Karpas-422 (cell line): ENCODE measurements around the gene DFFA. TPM values are rescaled to one million over a fixed set of nuclear protein-coding genes. Genes with fewer than 3 reads are reported as not detected.

Experiments used
- DNase-seq: peaks from one replicate; pipeline ENCODE4 v3.0.0-alpha.2; 2015
- H2AFZ ChIP-seq: fragments of 200-600 bp; sonication (generic); 2 replicates; pipeline ENCODE4 v1.6.1; 2014; ENCODE audit warnings: antibody characterized with exemption, low read length, mixed read lengths
- H3K27ac ChIP-seq: fragments of 200-600 bp; sonication (generic); 2 replicates; pipeline ENCODE4 v1.5.1; 2014; ENCODE audit warnings: mild to moderate bottlenecking, low read length, moderate library complexity
- H3K27me3 ChIP-seq: fragments of 200-600 bp; sonication (generic); 2 replicates; pipeline ENCODE4 v1.6.1; 2014; ENCODE audit warnings: low read length, mixed read lengths
- H3K36me3 ChIP-seq: fragments of 200-600 bp; sonication (generic); 2 replicates; pipeline ENCODE4 v1.6.1; 2014; ENCODE audit warnings: low read length, mixed read lengths; ENCODE audit not compliant: insufficient read depth
- H3K4me1 ChIP-seq: fragments of 200-600 bp; sonication (generic); 2 replicates; pipeline ENCODE4 v1.6.1; 2014; ENCODE audit warnings: mild to moderate bottlenecking, low read length, mixed read lengths
- H3K4me2 ChIP-seq: fragments of 200-600 bp; sonication (generic); 2 replicates; pipeline ENCODE4 v1.6.1; 2014; ENCODE audit warnings: low read length, low read depth, mild to moderate bottlenecking; ENCODE audit not compliant: poor library complexity, severe bottlenecking
- H3K4me3 ChIP-seq: fragments of 200-600 bp; sonication (generic); 2 replicates; pipeline ENCODE4 v1.5.1; 2014; ENCODE audit warnings: mild to moderate bottlenecking, antibody characterized with exemption, low read length, mixed read lengths
- H3K79me2 ChIP-seq: fragments of 200-600 bp; sonication (generic); 2 replicates; pipeline ENCODE4 v1.6.1; 2014; ENCODE audit warnings: mild to moderate bottlenecking, low read length, mixed read lengths
- H3K9ac ChIP-seq: fragments of 200-600 bp; sonication (generic); 2 replicates; pipeline ENCODE4 v1.6.0; 2014; ENCODE audit warnings: low read length
- H3K9me2 ChIP-seq: fragments of 200-600 bp; sonication (generic), shearing (Covaris generic); replicated peaks from 2 replicates; pipeline ENCODE4 v1.6.0; 2014; ENCODE audit warnings: mild to moderate bottlenecking, low read length, moderate library complexity; ENCODE audit not compliant: insufficient read depth
- H3K9me3 ChIP-seq: fragments of 300-700, 200-600 bp; sonication (generic); 2 replicates; pipeline ENCODE4 v1.6.1; 2014; ENCODE audit warnings: low read length, mixed read lengths
- H4K20me1 ChIP-seq: fragments of 200-600 bp; sonication (generic); 2 replicates; pipeline ENCODE4 v1.6.1; 2014; ENCODE audit warnings: mild to moderate bottlenecking, antibody characterized with exemption, low read length, low read depth; ENCODE audit not compliant: insufficient read depth
- total RNA-seq: library from RNA; depleted of rRNA; stranded (reverse); fragments of >200 nt; shearing (Covaris generic); gene quantifications from 2 replicates; pipeline ENCODE4 v1.2.3, GENCODE V29; 2014; ENCODE audit warnings: low replicate concordance; rRNA removed

DFFA gene
- total RNA-seq, result 42.9 and 61.9 TPM in 2 replicates

- Histone ChIP-seq H3K4me3 (peak within 1 kb of the TSS; percentile 85), H3K27ac (peak within 1 kb of the TSS; percentile 95), H3K9me2 (no peaks in the 10 kb centered on the region), H4K20me1 (peaks cover 4% of the 10 kb centered on the region; the same call in 1 of the 2 replicates), H3K9me3 (no peaks in the 10 kb centered on the region), H3K36me3 (peaks cover 12% of the 10 kb centered on the region), H3K9ac (peak within 1 kb of the TSS; percentile 83), H3K4me2 (peak within 1 kb of the TSS; percentile 89), H3K27me3 (no peaks in the 10 kb centered on the region), H3K4me1 (peaks cover 41% of the 10 kb centered on the region), H3K79me2 (peaks cover 56% of the 10 kb centered on the region), H2AFZ (peak within 1 kb of the TSS; percentile 52)
- DNase-seq, result peak; percentile 99
Observed at GRCh38 chr1:10472220-10473144, at the start of gene DFFA. DFFA (minus strand) TSS chr1:10472529; CDS start chr1:10472458, 71 bp downstream.

DNA sequence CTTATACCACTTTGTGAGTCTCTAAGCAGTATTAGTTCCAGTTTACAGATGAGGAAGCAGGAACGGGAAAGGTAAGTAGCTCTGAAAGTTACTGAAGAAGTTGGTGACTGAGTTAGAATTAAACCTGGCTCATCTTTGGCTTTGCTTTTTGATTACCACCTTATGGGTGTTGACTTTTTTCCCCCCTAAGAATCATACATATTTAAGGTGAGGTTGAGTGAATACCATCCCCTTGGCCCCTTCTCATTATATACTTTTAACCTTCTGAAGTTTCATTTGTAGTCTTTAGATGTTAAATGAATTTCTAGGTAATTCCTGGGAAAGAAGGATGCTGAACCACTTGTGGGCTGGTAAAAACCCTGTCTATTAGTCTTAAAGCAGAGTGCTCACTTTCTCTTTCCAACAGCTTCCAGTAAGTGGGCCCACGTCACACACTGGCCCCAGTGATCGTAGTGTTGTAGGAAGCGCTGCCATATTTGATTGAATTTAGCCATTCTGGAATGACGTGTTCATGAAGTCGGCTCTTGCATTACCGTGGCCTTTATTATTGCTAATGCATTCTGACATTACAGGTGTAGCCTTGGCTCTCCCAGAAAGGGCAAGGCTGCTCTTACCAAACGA is 49.3 kb upstream of the DFFA start:
- peak overlapping the region; percentile 31 for H3K27ac ChIP-seq
- no peaks in the 10 kb centered on the region for H3K36me3 ChIP-seq
- no peaks in the 10 kb centered on the region for H3K9me3 ChIP-seq
- H3K27me3 ChIP-seq, result no peaks in the 10 kb centered on the region
- H3K9me2 ChIP-seq, result no peaks in the 10 kb centered on the region
- no peak overlapping the region for H3K4me3 ChIP-seq
- peaks cover 83% of the 10 kb centered on the region for H3K79me2 ChIP-seq
- no peak overlapping the region for H3K9ac ChIP-seq
- H2AFZ ChIP-seq, result no peak overlapping the region
- no peak for DNase-seq
- no peaks in the 10 kb centered on the region for H4K20me1 ChIP-seq
- no peak overlapping the region for H3K4me2 ChIP-seq
- peaks cover 44% of the 10 kb centered on the region for H3K4me1 ChIP-seq

GRCh38 chr1:10520952-10521351 is 48.6 kb upstream of the DFFA start:
- Histone ChIP-seq H3K36me3 (no peaks in the 10 kb centered on the region), H3K27ac (peak overlapping the region; percentile 31), H3K4me1 (peaks cover 49% of the 10 kb centered on the region), H4K20me1 (peaks cover 5% of the 10 kb centered on the region; the same call in 1 of the 2 replicates), H3K4me3 (no peak overlapping the region), H3K9ac (no peak overlapping the region), H3K79me2 (peaks cover 85% of the 10 kb centered on the region), H3K9me2 (no peaks in the 10 kb centered on the region), H3K27me3 (no peaks in the 10 kb centered on the region), H3K9me3 (no peaks in the 10 kb centered on the region), H3K4me2 (peak overlapping the region; percentile 13), H2AFZ (no peak overlapping the region)
- DNase-seq, result no peak

GRCh38 chr1:10520497-10520896 is 48.2 kb upstream of the DFFA start:
- no peaks in the 10 kb centered on the region for H3K27me3 ChIP-seq
- peaks cover 5% of the 10 kb centered on the region for H4K20me1 ChIP-seq
- H3K9ac ChIP-seq, result no peak overlapping the region
- H3K4me3 ChIP-seq, result no peak overlapping the region
- H3K4me2 ChIP-seq, result peak overlapping the region; percentile 13
- H3K27ac ChIP-seq, result peak overlapping the region; percentile 20; the same call in 1 of the 2 replicates
- H3K9me2 ChIP-seq, result no peaks in the 10 kb centered on the region
- no peak for DNase-seq
- no peaks in the 10 kb centered on the region for H3K9me3 ChIP-seq
- H3K79me2 ChIP-seq, result peaks cover 88% of the 10 kb centered on the region
- peaks cover 54% of the 10 kb centered on the region for H3K4me1 ChIP-seq
- no peak overlapping the region for H2AFZ ChIP-seq
- H3K36me3 ChIP-seq, result no peaks in the 10 kb centered on the region

GRCh38 chr1:10519016-10519417 is 46.7 kb upstream of the DFFA start:
- Histone ChIP-seq H3K79me2 (peaks cover 87% of the 10 kb centered on the region), H3K4me2 (no peak overlapping the region), H3K9me2 (no peaks in the 10 kb centered on the region), H4K20me1 (peaks cover 5% of the 10 kb centered on the region), H3K36me3 (no peaks in the 10 kb centered on the region), H3K27me3 (no peaks in the 10 kb centered on the region), H3K9me3 (no peaks in the 10 kb centered on the region), H3K27ac (no peak overlapping the region), H3K4me3 (no peak overlapping the region), H3K4me1 (peaks cover 58% of the 10 kb centered on the region), H2AFZ (no peak overlapping the region), H3K9ac (no peak overlapping the region)
- DNase-seq, result no peak

DNA sequence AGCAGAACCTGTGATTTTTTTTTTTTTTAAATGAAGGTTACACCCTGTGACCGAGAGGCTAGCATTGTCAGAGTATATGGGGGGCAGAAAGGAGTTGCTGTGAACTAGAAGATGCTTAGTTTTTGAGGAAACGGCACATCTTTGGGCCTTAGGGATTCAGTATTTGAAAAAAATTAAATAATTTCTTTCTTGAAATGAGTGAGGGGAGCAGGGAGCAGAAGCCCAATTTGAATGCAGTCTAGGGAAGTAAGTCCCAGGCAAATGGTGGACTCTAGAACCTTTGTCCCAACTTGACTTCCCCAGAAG is 45.3 kb upstream of the DFFA start:
- peaks cover 84% of the 10 kb centered on the region for H3K79me2 ChIP-seq
- H2AFZ ChIP-seq, result no peak overlapping the region
- no peak overlapping the region for H3K4me3 ChIP-seq
- H4K20me1 ChIP-seq, result peaks cover 5% of the 10 kb centered on the region
- DNase-seq, result no peak
- H3K27ac ChIP-seq, result no peak overlapping the region
- H3K9me3 ChIP-seq, result no peaks in the 10 kb centered on the region
- no peaks in the 10 kb centered on the region for H3K27me3 ChIP-seq
- H3K9me2 ChIP-seq, result no peaks in the 10 kb centered on the region
- no peak overlapping the region for H3K9ac ChIP-seq
- H3K4me2 ChIP-seq, result no peak overlapping the region
- H3K4me1 ChIP-seq, result peaks cover 58% of the 10 kb centered on the region
- no peaks in the 10 kb centered on the region for H3K36me3 ChIP-seq

DNA sequence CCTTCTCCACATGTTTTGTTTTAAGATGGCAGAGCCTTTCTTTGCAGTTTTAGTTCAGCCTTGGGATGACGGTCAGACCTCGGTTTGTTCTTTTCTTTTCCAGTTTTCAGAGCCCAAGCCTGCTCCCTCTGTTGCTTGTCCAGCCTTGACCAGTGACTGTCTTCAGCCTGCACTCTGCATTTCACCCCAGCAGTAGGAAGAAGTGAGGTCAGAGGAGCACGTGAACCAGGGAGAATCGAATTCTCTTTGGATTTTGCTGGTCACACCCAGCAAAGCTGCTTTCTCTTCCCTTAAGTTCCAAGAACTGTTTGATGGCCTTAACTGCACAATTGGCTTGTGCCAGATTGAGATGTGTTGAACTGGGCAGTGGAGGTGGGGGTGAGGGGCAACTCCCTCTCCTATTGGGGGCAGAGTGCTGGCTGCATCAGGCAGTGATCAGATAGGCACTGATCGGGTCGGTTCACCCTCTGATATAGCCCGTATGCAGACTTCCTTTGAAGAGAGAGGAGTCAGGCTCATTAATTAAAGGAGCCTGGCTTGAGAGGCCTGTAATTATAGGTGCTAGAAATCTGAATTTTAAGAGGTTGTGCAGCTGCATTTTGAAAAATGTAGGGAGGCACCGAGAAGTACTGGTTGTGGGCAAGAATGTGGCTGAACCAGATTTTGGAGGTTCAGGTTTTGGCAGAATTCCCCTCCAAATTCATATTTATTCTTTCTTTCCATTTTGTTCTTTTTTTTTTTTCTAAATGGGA is 44.8 kb upstream of the DFFA start:
- H2AFZ ChIP-seq, result no peak overlapping the region
- no peaks in the 10 kb centered on the region for H3K36me3 ChIP-seq
- no peaks in the 10 kb centered on the region for H3K9me2 ChIP-seq
- H3K79me2 ChIP-seq, result peaks cover 83% of the 10 kb centered on the region
- DNase-seq, result no peak
- no peaks in the 10 kb centered on the region for H3K9me3 ChIP-seq
- H3K4me1 ChIP-seq, result peaks cover 53% of the 10 kb centered on the region
- peaks cover 5% of the 10 kb centered on the region for H4K20me1 ChIP-seq
- no peak overlapping the region for H3K4me2 ChIP-seq
- no peaks in the 10 kb centered on the region for H3K27me3 ChIP-seq
- no peak overlapping the region for H3K27ac ChIP-seq
- no peak overlapping the region for H3K4me3 ChIP-seq
- no peak overlapping the region for H3K9ac ChIP-seq
